Liver (tissue), 3 donors: ENCODE results near the gene EXOC4.

Experiments used
- CTCF ChIP-seq: fragments of 150-350 bp; IDR thresholded peaks from 2 replicates; pipeline ENCODE4 v1.5.1; 2017; ENCODE audit warnings: improper control_type of control experiment, low read depth, low read length; ENCODE audit not compliant: missing input control
- FOXA1 ChIP-seq: IDR thresholded peaks from 2 replicates; pipeline ENCODE4 v1.6.1; 2016; ENCODE audit warnings: antibody characterized with exemption
- TAF1 ChIP-seq: conservative IDR thresholded peaks from 2 replicates; pipeline ENCODE4 v1.6.1; 2016; ENCODE audit warnings: antibody characterized with exemption, mild to moderate bottlenecking
- donor health status: healthy.
- donor health status: healthy.

- TF ChIP-seq FOXA1 = no peak
- no peak for TF ChIP-seq CTCF
- TF ChIP-seq TAF1 = no peak
Measured at GRCh38 chr7:133910761-133911160, 657.9 kb downstream of the EXOC4 start.
